Measurements from ENCODE around the gene MYL9. TPM values are rescaled to one million over a fixed set of nuclear protein-coding genes. Genes with fewer than 3 reads are reported as not detected.

Gene MYL9
- total RNA-seq, 6 experiments from 2014 or later, result 1,181 to 1,631 (median 1,227) TPM

DNA sequence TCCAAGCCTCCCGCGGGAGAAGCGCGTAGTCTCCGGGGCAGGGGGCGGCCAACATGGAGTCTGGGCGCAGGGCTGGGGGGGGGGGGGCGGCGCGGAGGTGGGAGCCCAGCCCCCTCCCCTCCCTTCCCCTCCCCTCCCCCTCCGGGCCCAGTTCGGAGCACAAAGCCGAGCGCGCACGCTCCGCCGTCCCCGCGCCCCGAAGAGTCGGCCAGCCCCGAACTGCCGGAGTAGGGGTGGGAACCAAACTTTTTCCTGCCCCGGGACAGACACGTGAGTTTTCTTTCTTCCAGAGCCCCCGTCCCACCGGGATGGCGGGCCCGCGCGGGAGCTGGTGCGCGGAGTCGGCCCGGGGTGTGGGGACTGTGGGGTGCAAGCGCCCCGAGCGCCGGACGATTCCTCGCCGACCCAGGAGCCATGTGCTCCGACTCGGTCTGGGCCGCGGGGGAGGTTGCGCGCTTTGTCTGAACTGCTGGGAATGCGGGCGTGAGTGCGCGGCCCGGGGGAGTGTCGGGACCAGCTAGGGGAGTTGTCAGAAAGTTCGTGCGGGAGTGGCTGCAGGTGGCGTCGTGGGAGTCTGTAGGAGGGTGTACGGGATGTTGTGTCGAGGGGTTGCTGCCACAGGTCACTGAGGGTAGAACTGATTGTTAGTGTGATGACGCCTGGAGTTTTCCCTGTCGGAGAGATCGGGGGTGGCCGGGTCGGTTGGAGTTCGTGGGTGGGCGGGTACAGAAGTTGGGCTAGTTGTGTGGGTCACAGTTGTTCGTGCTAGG is 33.2 kb downstream of the MYL9 start:
- TF ChIP-seq, protein P1, sequence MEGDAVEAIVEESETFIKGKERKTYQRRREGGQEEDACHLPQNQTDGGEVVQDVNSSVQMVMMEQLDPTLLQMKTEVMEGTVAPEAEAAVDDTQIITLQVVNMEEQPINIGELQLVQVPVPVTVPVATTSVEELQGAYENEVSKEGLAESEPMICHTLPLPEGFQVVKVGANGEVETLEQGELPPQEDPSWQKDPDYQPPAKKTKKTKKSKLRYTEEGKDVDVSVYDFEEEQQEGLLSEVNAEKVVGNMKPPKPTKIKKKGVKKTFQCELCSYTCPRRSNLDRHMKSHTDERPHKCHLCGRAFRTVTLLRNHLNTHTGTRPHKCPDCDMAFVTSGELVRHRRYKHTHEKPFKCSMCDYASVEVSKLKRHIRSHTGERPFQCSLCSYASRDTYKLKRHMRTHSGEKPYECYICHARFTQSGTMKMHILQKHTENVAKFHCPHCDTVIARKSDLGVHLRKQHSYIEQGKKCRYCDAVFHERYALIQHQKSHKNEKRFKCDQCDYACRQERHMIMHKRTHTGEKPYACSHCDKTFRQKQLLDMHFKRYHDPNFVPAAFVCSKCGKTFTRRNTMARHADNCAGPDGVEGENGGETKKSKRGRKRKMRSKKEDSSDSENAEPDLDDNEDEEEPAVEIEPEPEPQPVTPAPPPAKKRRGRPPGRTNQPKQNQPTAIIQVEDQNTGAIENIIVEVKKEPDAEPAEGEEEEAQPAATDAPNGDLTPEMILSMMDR (IDR thresholded peaks at IDR 0.05), result no peak
- no peaks in the 10 kb centered on the region for H3K9me3 Mint-ChIP-seq
- H3K27ac Mint-ChIP-seq, result peak overlapping the region; percentile 73
- H3K27me3 Mint-ChIP-seq (ENCODE audit: insufficient read depth), result peaks cover 6% of the 10 kb centered on the region
- DNase-seq, result no peak
- H3K36me3 Mint-ChIP-seq (ENCODE audit: low read depth), result no peaks in the 10 kb centered on the region
- peak overlapping the region; percentile 89 for H3K4me3 Mint-ChIP-seq
- H3K4me1 Mint-ChIP-seq (ENCODE audit: low read depth), result peaks cover 32% of the 10 kb centered on the region

DNA sequence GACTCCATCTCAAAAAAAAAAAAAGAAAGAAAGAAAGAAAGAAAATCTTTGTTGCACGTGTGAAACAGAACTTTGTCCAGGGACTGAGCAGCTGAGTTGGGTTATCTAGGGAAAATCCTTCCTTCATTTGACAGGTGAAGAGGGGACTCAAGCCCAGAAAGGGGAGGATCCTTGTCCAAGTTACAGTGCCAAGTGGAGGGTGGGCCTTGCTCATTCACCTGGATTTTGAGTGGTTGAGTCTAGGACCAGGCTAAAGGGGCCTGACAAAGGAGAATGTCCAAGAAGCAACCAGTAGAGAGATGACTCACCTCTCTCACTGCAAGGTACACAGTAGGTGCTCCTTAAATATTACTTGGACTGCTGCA is 34.7 kb downstream of the MYL9 start:
- no peak for DNase-seq
- H3K4me1 Mint-ChIP-seq (ENCODE audit: low read depth), result peaks cover 33% of the 10 kb centered on the region
- H3K9me3 Mint-ChIP-seq, result no peaks in the 10 kb centered on the region
- no peak overlapping the region for H3K4me3 Mint-ChIP-seq
- TF ChIP-seq, protein P1 (IDR thresholded peaks at IDR 0.05), result no peak
- H3K27ac Mint-ChIP-seq, result no peak overlapping the region
- H3K36me3 Mint-ChIP-seq (ENCODE audit: low read depth), result peaks cover 7% of the 10 kb centered on the region; the same call in 1 of the 2 replicates
- H3K27me3 Mint-ChIP-seq (ENCODE audit: insufficient read depth), result peaks cover 6% of the 10 kb centered on the region

DNA sequence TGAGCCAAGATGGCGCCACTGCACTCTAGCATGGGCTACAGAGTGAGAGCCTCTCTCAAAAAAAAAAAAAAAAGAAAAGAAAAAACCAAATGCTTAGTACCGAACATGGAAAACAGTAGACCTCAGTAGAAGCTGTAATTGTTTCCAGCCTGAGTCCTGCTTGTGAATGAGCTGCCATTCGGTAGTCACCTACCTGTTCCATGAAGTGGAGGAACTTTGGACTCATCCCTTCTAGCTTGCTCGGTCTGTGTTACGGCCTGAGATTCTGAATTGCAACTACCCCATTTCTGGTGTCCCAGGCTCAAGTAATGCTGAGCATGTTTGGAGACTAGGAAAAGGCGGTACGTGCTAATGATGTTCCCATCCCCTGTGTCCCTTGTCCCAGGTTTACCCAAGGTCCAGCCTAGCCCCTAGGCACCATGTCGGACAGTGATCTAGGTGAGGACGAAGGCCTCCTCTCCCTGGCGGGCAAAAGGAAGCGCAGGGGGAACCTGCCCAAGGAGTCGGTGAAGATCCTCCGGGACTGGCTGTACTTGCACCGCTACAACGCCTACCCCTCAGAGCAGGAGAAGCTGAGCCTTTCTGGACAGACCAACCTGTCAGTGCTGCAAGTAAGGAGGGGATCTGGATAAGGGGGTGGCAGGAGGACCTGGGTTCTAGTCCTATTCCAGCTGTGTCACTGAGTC is 37.2 kb downstream of the MYL9 start:
- Mint-ChIP-seq H3K36me3 (ENCODE audit: low read depth) (peaks cover 7% of the 10 kb centered on the region; the same call in 1 of the 2 replicates), H3K27me3 (ENCODE audit: insufficient read depth) (peaks cover 4% of the 10 kb centered on the region; the same call in 1 of the 2 replicates), H3K9me3 (no peaks in the 10 kb centered on the region), H3K4me1 (ENCODE audit: low read depth) (peaks cover 23% of the 10 kb centered on the region), H3K27ac (no peak overlapping the region), H3K4me3 (no peak overlapping the region)
- DNase-seq, result no peak
- TF ChIP-seq, protein P1 (IDR thresholded peaks at IDR 0.05), result no peak

DNA sequence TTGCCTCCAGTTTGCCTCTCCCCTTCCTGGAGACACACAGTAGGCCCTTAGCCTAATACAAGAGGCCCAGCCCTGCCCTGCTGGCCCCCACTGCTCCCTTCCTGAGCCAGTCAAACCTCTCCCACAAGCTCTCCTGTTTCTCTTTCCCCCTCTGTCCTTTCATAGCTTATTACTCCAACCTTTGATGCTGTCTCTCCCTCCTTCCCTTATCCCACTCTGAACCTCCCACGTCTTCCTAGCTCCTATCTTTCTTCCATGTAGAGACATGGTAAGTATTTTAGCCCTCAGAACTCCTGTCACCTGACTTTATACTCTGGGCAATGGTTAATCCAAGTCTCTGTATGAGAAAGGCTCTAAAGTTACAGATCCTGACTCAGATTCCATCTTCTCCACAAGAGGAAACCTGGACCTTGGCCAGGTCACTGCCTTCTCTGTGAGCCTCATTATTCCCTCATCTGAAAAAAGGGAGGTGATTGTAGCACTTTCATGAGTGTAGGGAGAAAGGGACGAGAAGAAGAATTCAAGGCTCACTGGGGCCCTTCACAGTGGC is 38.8 kb downstream of the MYL9 start:
- Mint-ChIP-seq H3K4me3 (no peak overlapping the region), H3K27me3 (ENCODE audit: insufficient read depth) (0 out of 2 replicates have a peak, but pooled peaks cover 2% of the 10 kb centered on the region), H3K27ac (peak overlapping the region; percentile 2; the same call in 1 of the 2 replicates), H3K9me3 (no peaks in the 10 kb centered on the region), H3K4me1 (ENCODE audit: low read depth) (peaks cover 18% of the 10 kb centered on the region), H3K36me3 (ENCODE audit: low read depth) (peaks cover 7% of the 10 kb centered on the region; the same call in 1 of the 2 replicates)
- DNase-seq, result peak; percentile 59
- TF ChIP-seq, protein P1 (IDR thresholded peaks at IDR 0.05), result no peak

DNA sequence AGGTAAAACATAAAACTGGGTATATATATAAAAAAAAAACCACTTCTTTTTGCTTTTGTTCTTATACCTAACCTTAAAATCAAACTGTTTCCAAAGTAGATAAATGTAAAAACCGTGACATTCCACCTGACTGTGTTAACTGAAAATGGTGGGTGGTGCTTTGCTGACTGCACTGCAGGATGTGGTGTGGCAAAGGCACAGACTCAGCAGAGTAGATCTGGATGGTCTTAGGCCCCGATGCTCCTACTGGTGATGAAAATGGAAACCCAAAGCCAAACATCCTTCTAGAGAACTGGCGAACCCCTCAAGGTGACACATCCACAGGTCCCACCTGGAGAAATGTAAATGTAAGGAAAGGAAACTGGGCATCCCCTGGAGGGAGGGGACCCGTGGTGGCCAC is 41.0 kb downstream of the MYL9 start:
- peaks cover 7% of the 10 kb centered on the region; the same call in 1 of the 2 replicates for H3K36me3 Mint-ChIP-seq (ENCODE audit: low read depth)
- H3K27me3 Mint-ChIP-seq (ENCODE audit: insufficient read depth), result no peaks in the 10 kb centered on the region
- H3K9me3 Mint-ChIP-seq, result no peaks in the 10 kb centered on the region
- DNase-seq, result no peak
- TF ChIP-seq, protein P1 (IDR thresholded peaks at IDR 0.05), result no peak
- no peak overlapping the region for H3K27ac Mint-ChIP-seq
- H3K4me1 Mint-ChIP-seq (ENCODE audit: low read depth), result peaks cover 21% of the 10 kb centered on the region
- H3K4me3 Mint-ChIP-seq, result no peak overlapping the region
